Naive thymus-derived CD8-positive, alpha-beta T cell (primary cell): ENCODE results near the gene ADGRL3. TPM values are rescaled to one million over a fixed set of nuclear protein-coding genes. Genes with fewer than 3 reads are reported as not detected.

ENCODE experiments used
- ATAC-seq, 2 donors: fragments of 150-1000 bp; cut with Tn5 transposase in 1 of 2; sonication (Bioruptor Pico), chemical (Tn5 transposase) in 1 of 2; 1 replicate in 1 of 2; 2 replicates in 1 of 2; pipeline ENCODE4 v1.10.0; 2021; ENCODE audit warnings: mild to moderate bottlenecking in 2 of 2, moderate library complexity in 2 of 2
- POLR2A ChIA-PET: fragments of 350-600 bp; sonication (Branson Sonifier 250); formaldehyde crosslinking; loops from one replicate; lab custom pipeline; 2021; ENCODE audit warnings: antibody characterized with exemption; lab: Charles Lee
- DNase-seq, 10 donors: peaks; one replicate each; pipeline versions ENCODE4 v3.0.0 to v3.0.0-alpha.2; 2020 to 2022
- H3K27ac Mint-ChIP-seq, 10 donors: one replicate each; pipeline ENCODE4 v1.8.0; 2020 to 2022; ENCODE audit warnings: mild to moderate bottlenecking in 10 of 10, mixed read lengths in 10 of 10, moderate library complexity in 4 of 10, inconsistent platforms in 1 of 10
- H3K27me3 Mint-ChIP-seq, 5 donors: one replicate each; pipeline ENCODE4 v1.8.0; 2021 to 2022; ENCODE audit warnings: mixed read lengths in 5 of 5
- H3K36me3 Mint-ChIP-seq, 3 donors: one replicate each; pipeline ENCODE4 v1.8.0; 2020 to 2022; ENCODE audit warnings: mixed read lengths in 3 of 3, mild to moderate bottlenecking in 2 of 3, inconsistent platforms in 1 of 3
- H3K4me1 Mint-ChIP-seq, 4 donors: one replicate each; pipeline ENCODE4 v1.8.0; 2021 to 2022; ENCODE audit warnings: mixed read lengths in 4 of 4
- H3K4me3 Mint-ChIP-seq, 10 donors: one replicate each; pipeline ENCODE4 v1.8.0; 2020 to 2022; ENCODE audit warnings: mild to moderate bottlenecking in 10 of 10, mixed read lengths in 10 of 10, moderate library complexity in 6 of 10, inconsistent platforms in 1 of 10
- H3K9me3 Mint-ChIP-seq, 9 donors: one replicate each; pipeline ENCODE4 v1.8.0; 2020 to 2022; ENCODE audit warnings: mixed read lengths in 9 of 9, mild to moderate bottlenecking in 3 of 9, inconsistent platforms in 1 of 9, moderate library complexity in 1 of 9
- polyA plus RNA-seq, 3 donors: library from polyadenylated mRNA; unstranded; fragments of 300-500 nt; fragmentation: Illumina TruSeq; gene quantifications; one replicate each; pipeline ENCODE4 v1.2.3, GENCODE V29; 2021
- total RNA-seq, 8 experiments: library from RNA in 2 of 8; stranded (reverse) in 2 of 8; gene quantifications; one replicate each; pipeline ENCODE4 v1.2.3 and lab custom pipeline; 2021 to 2026

Gene ADGRL3
- total and polyA plus RNA-seq, 5 experiments from 2014 or later: not detected

DNA sequence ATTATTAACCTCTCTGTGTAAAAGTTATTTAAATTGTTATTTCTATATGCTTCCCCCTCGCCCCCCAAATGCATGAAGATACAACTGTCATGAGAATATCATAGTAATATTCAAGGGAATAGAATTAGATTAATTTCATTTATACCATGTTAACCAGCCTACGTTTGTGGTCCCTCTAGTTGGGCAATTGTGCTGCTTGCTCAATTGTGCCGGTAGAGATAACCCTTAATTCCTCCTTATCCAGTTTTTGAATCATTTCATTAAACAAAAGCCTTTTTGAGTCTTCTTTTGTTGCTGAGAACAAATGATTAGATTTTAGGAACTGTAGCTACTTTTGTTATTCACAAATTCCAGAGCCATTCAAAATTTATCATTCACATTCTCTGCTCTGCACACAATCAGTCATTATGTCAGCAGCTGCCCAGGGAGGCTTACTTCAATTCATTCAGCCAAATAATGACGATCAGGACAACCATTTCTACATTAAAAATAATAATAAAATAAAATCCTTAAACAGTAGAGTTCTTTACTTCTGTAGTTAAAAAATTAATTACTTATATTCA lies 98.1 kb downstream of the ADGRL3 start:
- H3K27ac Mint-ChIP-seq: no peak overlapping the region
- no peaks in the 10 kb centered on the region for H3K4me1 Mint-ChIP-seq
- peaks cover 0 to 4% (median 0%) of the 10 kb centered on the region in 9 donors for H3K9me3 Mint-ChIP-seq
- no peak for ATAC-seq
- no peak overlapping the region for H3K4me3 Mint-ChIP-seq
- no peaks in the 10 kb centered on the region for H3K36me3 Mint-ChIP-seq
- POLR2A ChIA-PET: no interaction called here
- no peak for DNase-seq
- H3K27me3 Mint-ChIP-seq: no peaks in the 10 kb centered on the region

GRCh38 chr4:61299316-61299715 lies 99.2 kb downstream of the ADGRL3 start:
- Mint-ChIP-seq H3K4me1 (no peaks in the 10 kb centered on the region), H3K27me3 (no peaks in the 10 kb centered on the region), H3K36me3 (no peaks in the 10 kb centered on the region), H3K4me3 (no peak overlapping the region), H3K27ac (no peak overlapping the region), H3K9me3 (peaks cover 0 to 2% (median 0%) of the 10 kb centered on the region in 9 donors)
- DNase-seq (no peak), ATAC-seq (no peak)
- POLR2A ChIA-PET: no interaction called here

- Mint-ChIP-seq H3K4me3 (no peak overlapping the region), H3K4me1 (no peaks in the 10 kb centered on the region), H3K36me3 (no peaks in the 10 kb centered on the region), H3K27me3 (no peaks in the 10 kb centered on the region), H3K9me3 (peaks cover 0 to 2% (median 0%) of the 10 kb centered on the region in 9 donors), H3K27ac (no peak overlapping the region)
- POLR2A ChIA-PET: no interaction called here
- ATAC-seq: no peak
- no peak for DNase-seq
Measured at GRCh38 chr4:61300266-61300844, 100.2 kb downstream of the ADGRL3 start.

GRCh38 chr4:61301271-61301670 lies 101.1 kb downstream of the ADGRL3 start:
- no peaks in the 10 kb centered on the region for H3K36me3 Mint-ChIP-seq
- H3K27ac Mint-ChIP-seq: no peak overlapping the region
- DNase-seq: no peak
- H3K9me3 Mint-ChIP-seq: peaks cover 0 to 4% (median 0%) of the 10 kb centered on the region in 9 donors
- no peak for ATAC-seq
- no peaks in the 10 kb centered on the region for H3K4me1 Mint-ChIP-seq
- no peaks in the 10 kb centered on the region for H3K27me3 Mint-ChIP-seq
- no peak overlapping the region for H3K4me3 Mint-ChIP-seq
- POLR2A ChIA-PET: no interaction called here

- Mint-ChIP-seq H3K27ac (no peak overlapping the region), H3K36me3 (no peaks in the 10 kb centered on the region), H3K9me3 (peaks cover 0 to 13% (median 5%) of the 10 kb centered on the region in 9 donors), H3K4me1 (no peaks in the 10 kb centered on the region), H3K27me3 (no peaks in the 10 kb centered on the region), H3K4me3 (no peak overlapping the region)
- DNase-seq (no peak), ATAC-seq (no peak)
- POLR2A ChIA-PET: no interaction called here
Measured at GRCh38 chr4:61308033-61308432, 107.9 kb downstream of the ADGRL3 start.

GRCh38 chr4:61309616-61310015 lies 109.5 kb downstream of the ADGRL3 start:
- Mint-ChIP-seq H3K36me3 (peaks cover 0 to 2% (median 0%) of the 10 kb centered on the region in 3 donors), H3K4me3 (no peak overlapping the region), H3K4me1 (no peaks in the 10 kb centered on the region), H3K27ac (no peak overlapping the region), H3K9me3 (peaks cover 0 to 19% (median 8%) of the 10 kb centered on the region in 9 donors), H3K27me3 (no peaks in the 10 kb centered on the region)
- POLR2A ChIA-PET: no interaction called here
- DNase-seq: no peak
- no peak for ATAC-seq

DNA sequence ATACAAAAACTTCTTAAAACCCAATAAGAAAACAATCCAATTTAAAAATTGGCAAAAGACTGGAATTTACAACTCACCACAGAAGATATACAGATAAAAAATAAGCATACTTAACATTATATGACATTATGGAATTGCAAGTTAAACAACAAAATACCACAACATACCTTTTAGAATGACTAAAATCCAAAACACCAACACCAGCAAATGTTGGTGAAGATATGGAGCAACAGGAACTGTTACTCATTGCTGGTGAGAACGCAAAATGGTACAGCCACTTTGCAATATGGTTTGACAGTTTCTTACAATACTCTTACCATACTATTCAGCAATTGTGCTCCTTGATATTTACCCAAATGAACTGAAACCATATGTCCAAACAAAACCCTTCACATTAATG lies 112.4 kb downstream of the ADGRL3 start:
- Mint-ChIP-seq H3K4me1 (no peaks in the 10 kb centered on the region), H3K4me3 (no peak overlapping the region), H3K27ac (no peak overlapping the region), H3K36me3 (peaks cover 0 to 3% (median 0%) of the 10 kb centered on the region in 3 donors), H3K27me3 (no peaks in the 10 kb centered on the region), H3K9me3 (peaks cover 0 to 21% (median 12%) of the 10 kb centered on the region in 9 donors)
- DNase-seq (no peak), ATAC-seq (no peak)
- POLR2A ChIA-PET: no interaction called here

DNA sequence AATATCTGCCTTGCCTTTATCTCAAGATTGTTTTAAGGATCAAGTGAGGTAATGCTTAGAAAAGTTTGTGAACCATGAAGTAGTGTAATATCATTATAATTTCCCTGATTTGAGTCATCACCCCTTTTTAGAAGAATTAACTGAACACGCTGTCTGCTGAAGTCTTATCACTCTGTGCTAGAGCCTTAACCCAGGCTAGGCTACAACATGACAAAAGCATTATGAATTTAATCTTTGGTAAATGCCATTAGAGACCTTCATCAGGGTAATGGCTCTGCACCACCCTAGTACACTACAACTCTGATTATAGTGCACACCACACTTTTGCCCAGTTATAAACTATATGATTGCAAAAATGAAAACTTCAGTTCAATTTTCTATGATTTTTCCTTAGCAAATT lies 118.3 kb downstream of the ADGRL3 start:
- ATAC-seq (no peak), DNase-seq (no peak)
- H3K9me3 Mint-ChIP-seq: peaks cover 2 to 30% (median 11%) of the 10 kb centered on the region in 9 donors
- H3K4me1 Mint-ChIP-seq: no peaks in the 10 kb centered on the region
- POLR2A ChIA-PET: no interaction called here
- H3K4me3 Mint-ChIP-seq: no peak overlapping the region
- H3K36me3 Mint-ChIP-seq: peaks cover 0 to 5% (median 0%) of the 10 kb centered on the region in 3 donors
- no peaks in the 10 kb centered on the region for H3K27me3 Mint-ChIP-seq
- H3K27ac Mint-ChIP-seq: no peak overlapping the region

GRCh38 chr4:61319156-61319555 lies 119.0 kb downstream of the ADGRL3 start:
- DNase-seq: no peak
- peaks cover 0 to 8% (median 0%) of the 10 kb centered on the region in 3 donors for H3K36me3 Mint-ChIP-seq
- ATAC-seq: no peak
- no peaks in the 10 kb centered on the region for H3K4me1 Mint-ChIP-seq
- POLR2A ChIA-PET: no interaction called here
- H3K27me3 Mint-ChIP-seq: no peaks in the 10 kb centered on the region
- H3K4me3 Mint-ChIP-seq: no peak overlapping the region
- H3K27ac Mint-ChIP-seq: no peak overlapping the region
- H3K9me3 Mint-ChIP-seq: peaks cover 4 to 37% (median 15%) of the 10 kb centered on the region in 9 donors

- peaks cover 4 to 29% (median 16%) of the 10 kb centered on the region in 9 donors for H3K9me3 Mint-ChIP-seq
- POLR2A ChIA-PET: no interaction called here
- DNase-seq (no peak), ATAC-seq (no peak)
- no peak overlapping the region for H3K27ac Mint-ChIP-seq
- H3K27me3 Mint-ChIP-seq: no peaks in the 10 kb centered on the region
- H3K4me1 Mint-ChIP-seq: no peaks in the 10 kb centered on the region
- H3K36me3 Mint-ChIP-seq: peaks cover 0 to 5% (median 0%) of the 10 kb centered on the region in 3 donors
- H3K4me3 Mint-ChIP-seq: no peak overlapping the region
Measured at GRCh38 chr4:61320154-61320553, 120.0 kb downstream of the ADGRL3 start.

- Mint-ChIP-seq H3K36me3 (peaks cover 0 to 5% (median 0%) of the 10 kb centered on the region in 3 donors), H3K9me3 (peaks cover 4 to 29% (median 14%) of the 10 kb centered on the region in 9 donors), H3K4me3 (no peak overlapping the region), H3K4me1 (no peaks in the 10 kb centered on the region), H3K27me3 (no peaks in the 10 kb centered on the region), H3K27ac (no peak overlapping the region)
- DNase-seq (no peak), ATAC-seq (no peak)
- POLR2A ChIA-PET: no interaction called here
Measured at GRCh38 chr4:61320631-61321030, 120.5 kb downstream of the ADGRL3 start.

DNA sequence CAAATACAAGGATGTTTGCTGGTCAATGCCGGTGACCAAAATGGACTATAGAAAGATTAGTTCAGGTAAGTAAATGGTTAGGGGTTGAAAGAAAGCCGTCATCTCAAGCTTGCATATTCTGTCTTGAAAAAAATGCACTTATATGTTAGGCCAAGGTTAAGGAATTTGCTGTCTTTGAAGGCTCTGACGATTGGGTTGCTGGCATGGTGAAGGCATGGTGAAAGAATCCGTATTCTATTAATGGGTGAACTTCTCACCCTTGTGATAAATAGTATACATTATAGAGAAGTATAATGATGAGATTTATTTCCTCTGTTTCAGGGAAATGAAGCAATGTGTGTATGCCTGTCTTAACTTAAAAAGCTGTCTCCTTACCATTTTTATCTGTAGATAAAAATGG lies 132.6 kb downstream of the ADGRL3 start:
- DNase-seq (no peak), ATAC-seq (no peak)
- H3K27me3 Mint-ChIP-seq: no peaks in the 10 kb centered on the region
- POLR2A ChIA-PET: interaction anchor here (0.5 kb wide), 1 partner anchor 14 kb away, joined by 3 read pairs; no protein-coding TSS in a partner anchor
- H3K27ac Mint-ChIP-seq: no peak overlapping the region
- H3K36me3 Mint-ChIP-seq: no peaks in the 10 kb centered on the region
- no peak overlapping the region for H3K4me3 Mint-ChIP-seq
- H3K9me3 Mint-ChIP-seq: peaks cover 0 to 17% (median under 1%) of the 10 kb centered on the region in 9 donors
- H3K4me1 Mint-ChIP-seq: no peaks in the 10 kb centered on the region

DNA sequence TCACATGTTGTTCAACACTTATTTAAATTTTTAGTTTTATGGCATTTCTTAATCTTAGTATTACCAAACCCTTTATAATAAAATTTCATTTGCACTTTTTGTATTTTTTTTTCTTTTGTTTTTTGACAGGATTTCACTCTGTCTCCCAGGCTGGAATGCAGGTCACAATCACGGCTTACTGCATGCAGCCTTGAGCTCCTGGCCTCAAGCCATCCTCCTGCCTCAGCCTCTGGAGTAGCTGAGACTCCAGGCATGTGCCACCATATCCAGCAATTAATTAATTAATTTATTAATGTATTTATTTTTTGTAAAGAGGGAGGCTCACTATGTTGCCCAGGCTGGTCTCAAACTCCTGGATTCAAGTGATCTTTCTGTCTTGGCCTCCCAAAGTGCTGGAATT lies 133.4 kb downstream of the ADGRL3 start:
- H3K27me3 Mint-ChIP-seq: no peaks in the 10 kb centered on the region
- H3K9me3 Mint-ChIP-seq: peaks cover 0 to 15% (median 0%) of the 10 kb centered on the region in 9 donors
- DNase-seq (no peak), ATAC-seq (no peak)
- H3K4me3 Mint-ChIP-seq: no peak overlapping the region
- H3K36me3 Mint-ChIP-seq: no peaks in the 10 kb centered on the region
- POLR2A ChIA-PET: no interaction called here
- no peak overlapping the region for H3K27ac Mint-ChIP-seq
- H3K4me1 Mint-ChIP-seq: no peaks in the 10 kb centered on the region
